ENCODE data around the gene TMPRSS3. TPM values are rescaled to one million over a fixed set of nuclear protein-coding genes. Genes with fewer than 3 reads are reported as not detected.

TMPRSS3 gene
- total RNA-seq, 2 donors from 2014 or later: 24.0 to 163 TPM

GRCh38 chr21:42434884-42435283 is 39.0 kb upstream of the TMPRSS3 start:
- no peak for ATAC-seq (replicated peaks)

GRCh38 chr21:42433946-42434551 is 38.2 kb upstream of the TMPRSS3 start:
- H3K36me3 Mint-ChIP-seq (ENCODE audit: low read depth): peaks cover 91% of the 10 kb centered on the region
- ATAC-seq (replicated peaks): peak; percentile 93
- peaks cover 29% of the 10 kb centered on the region for H3K4me1 Mint-ChIP-seq

More at GRCh38 chr21:42434884-42435283, 39.0 kb upstream of the TMPRSS3 start:
- Mint-ChIP-seq H3K36me3 (ENCODE audit: low read depth) (peaks cover 91% of the 10 kb centered on the region), H3K27ac (peak overlapping the region; percentile 44), H3K4me3 (no peak overlapping the region), H3K27me3 (no peaks in the 10 kb centered on the region), H3K4me1 (peaks cover 37% of the 10 kb centered on the region), H3K9me3 (peaks cover 3% of the 10 kb centered on the region)

GRCh38 chr21:42432695-42433094 is 36.8 kb upstream of the TMPRSS3 start:
- Mint-ChIP-seq H3K4me3 (no peak overlapping the region), H3K9me3 (no peaks in the 10 kb centered on the region), H3K27me3 (no peaks in the 10 kb centered on the region), H3K27ac (peak overlapping the region; percentile 2), H3K36me3 (ENCODE audit: low read depth) (peaks cover 84% of the 10 kb centered on the region), H3K4me1 (peaks cover 27% of the 10 kb centered on the region)
- no peak for ATAC-seq (replicated peaks)

More at GRCh38 chr21:42433946-42434551, 38.2 kb upstream of the TMPRSS3 start:
- peak overlapping the region; percentile 15 for H3K27ac Mint-ChIP-seq
- H3K27me3 Mint-ChIP-seq: no peaks in the 10 kb centered on the region
- no peaks in the 10 kb centered on the region for H3K9me3 Mint-ChIP-seq
- no peak overlapping the region for H3K4me3 Mint-ChIP-seq

DNA sequence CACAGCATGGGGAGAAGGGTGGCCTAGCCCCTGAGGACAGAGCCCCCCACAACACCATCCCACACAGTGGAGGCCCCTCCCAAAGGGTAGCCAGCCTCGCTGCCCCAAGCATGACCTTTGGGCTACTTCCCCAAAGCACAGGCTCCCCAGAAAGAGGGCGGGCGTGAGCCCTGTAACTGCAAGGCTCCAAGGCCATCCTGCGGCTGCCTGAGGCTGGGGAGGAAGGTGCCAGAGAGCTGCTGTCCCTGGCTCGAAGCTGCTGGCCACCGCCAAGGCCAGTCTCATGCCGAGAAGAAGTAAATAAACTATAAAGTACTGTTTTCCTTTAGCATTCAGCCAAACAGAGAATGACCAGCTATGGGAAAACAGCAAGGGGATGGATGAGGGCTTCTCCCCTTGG is 35.3 kb upstream of the TMPRSS3 start:
- ATAC-seq (replicated peaks): no peak
- Mint-ChIP-seq H3K4me1 (peaks cover 32% of the 10 kb centered on the region), H3K9me3 (no peaks in the 10 kb centered on the region), H3K27me3 (no peaks in the 10 kb centered on the region), H3K27ac (no peak overlapping the region), H3K4me3 (no peak overlapping the region), H3K36me3 (ENCODE audit: low read depth) (peaks cover 69% of the 10 kb centered on the region)

DNA sequence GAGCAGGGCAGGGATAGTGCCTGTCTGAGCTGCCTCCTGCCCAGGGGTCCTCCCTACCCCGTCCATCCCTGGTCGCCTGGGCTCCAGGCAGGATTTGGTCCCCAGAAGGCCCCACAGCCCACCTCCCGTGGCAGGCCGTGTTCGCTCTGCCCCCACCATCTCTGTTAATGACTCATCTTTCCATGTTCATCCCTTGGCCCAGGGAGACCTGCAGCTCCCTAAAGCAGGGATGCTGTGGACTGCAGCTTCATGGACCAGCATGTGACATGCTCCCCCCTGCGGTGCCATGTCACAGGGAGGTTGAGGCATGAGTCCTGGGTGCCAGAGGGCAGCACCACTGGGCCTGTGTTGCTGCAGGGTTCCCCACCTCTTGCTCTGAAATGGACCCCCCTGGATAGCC is 34.7 kb upstream of the TMPRSS3 start:
- peaks cover 62% of the 10 kb centered on the region for H3K36me3 Mint-ChIP-seq (ENCODE audit: low read depth)
- no peaks in the 10 kb centered on the region for H3K27me3 Mint-ChIP-seq
- no peak for ATAC-seq (replicated peaks)
- H3K4me1 Mint-ChIP-seq: peaks cover 31% of the 10 kb centered on the region
- no peaks in the 10 kb centered on the region for H3K9me3 Mint-ChIP-seq
- H3K27ac Mint-ChIP-seq: no peak overlapping the region
- no peak overlapping the region for H3K4me3 Mint-ChIP-seq

DNA sequence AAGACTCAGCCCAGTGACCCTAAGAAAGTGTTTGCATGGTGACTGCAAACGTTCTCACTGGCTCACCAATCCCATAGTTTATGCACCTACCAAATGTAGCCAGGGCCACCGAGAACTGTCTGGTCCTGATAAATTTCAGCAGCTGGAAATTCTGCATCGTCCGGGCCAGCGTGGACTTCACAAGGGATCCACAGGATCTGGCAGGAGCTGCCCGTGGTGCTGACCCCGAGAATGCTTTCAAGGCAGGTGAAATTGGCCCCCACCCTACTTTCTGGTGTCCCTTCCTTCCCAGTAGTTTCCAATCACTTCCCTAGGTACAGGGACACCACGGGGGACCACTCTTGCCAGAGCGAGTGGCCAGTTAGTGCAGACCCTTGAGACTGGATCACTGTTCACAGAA is 34.0 kb upstream of the TMPRSS3 start:
- Mint-ChIP-seq H3K36me3 (ENCODE audit: low read depth) (peaks cover 55% of the 10 kb centered on the region), H3K4me3 (no peak overlapping the region), H3K27me3 (no peaks in the 10 kb centered on the region), H3K9me3 (no peaks in the 10 kb centered on the region), H3K27ac (no peak overlapping the region), H3K4me1 (peaks cover 31% of the 10 kb centered on the region)
- ATAC-seq (replicated peaks): no peak

DNA sequence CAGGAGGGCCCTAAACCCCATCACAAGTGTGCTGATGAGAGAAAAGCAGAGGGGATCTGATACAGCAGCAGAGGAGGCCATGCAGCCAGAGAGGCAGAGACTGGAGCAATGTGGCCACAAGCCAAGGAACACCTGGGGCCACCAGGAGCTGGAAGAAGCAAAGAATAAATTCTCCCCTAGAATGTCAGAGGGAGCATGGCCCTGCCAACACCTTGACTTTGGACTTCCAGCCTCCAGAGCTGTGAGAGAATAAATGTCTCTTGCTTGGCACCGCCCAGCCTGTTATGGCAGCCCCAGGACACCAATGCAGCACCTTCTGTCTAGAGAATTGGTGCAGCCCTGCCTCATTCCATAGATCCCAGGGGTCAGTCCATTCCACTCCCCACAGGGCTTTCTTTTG is 33.2 kb upstream of the TMPRSS3 start:
- ATAC-seq (replicated peaks): no peak
- peaks cover 34% of the 10 kb centered on the region for H3K4me1 Mint-ChIP-seq
- H3K36me3 Mint-ChIP-seq (ENCODE audit: low read depth): peaks cover 47% of the 10 kb centered on the region
- no peaks in the 10 kb centered on the region for H3K9me3 Mint-ChIP-seq
- H3K27ac Mint-ChIP-seq: no peak overlapping the region
- no peaks in the 10 kb centered on the region for H3K27me3 Mint-ChIP-seq
- no peak overlapping the region for H3K4me3 Mint-ChIP-seq

GRCh38 chr21:42427809-42428419 is 32.1 kb upstream of the TMPRSS3 start:
- ATAC-seq (replicated peaks): no peak
- Mint-ChIP-seq H3K27me3 (no peaks in the 10 kb centered on the region), H3K36me3 (ENCODE audit: low read depth) (peaks cover 36% of the 10 kb centered on the region), H3K4me1 (peaks cover 39% of the 10 kb centered on the region), H3K9me3 (no peaks in the 10 kb centered on the region), H3K4me3 (no peak overlapping the region), H3K27ac (no peak overlapping the region)

- no peak for ATAC-seq (replicated peaks)
- Mint-ChIP-seq H3K36me3 (ENCODE audit: low read depth) (peaks cover 27% of the 10 kb centered on the region), H3K27me3 (no peaks in the 10 kb centered on the region), H3K4me3 (peak overlapping the region; percentile 76), H3K9me3 (no peaks in the 10 kb centered on the region), H3K4me1 (peaks cover 44% of the 10 kb centered on the region), H3K27ac (no peak overlapping the region)
Measured at GRCh38 chr21:42426876-42427480, 31.1 kb upstream of the TMPRSS3 start.

GRCh38 chr21:42426424-42426823 is 30.6 kb upstream of the TMPRSS3 start:
- peaks cover 50% of the 10 kb centered on the region for H3K4me1 Mint-ChIP-seq
- H3K36me3 Mint-ChIP-seq (ENCODE audit: low read depth): peaks cover 21% of the 10 kb centered on the region
- no peaks in the 10 kb centered on the region for H3K27me3 Mint-ChIP-seq
- no peak overlapping the region for H3K27ac Mint-ChIP-seq
- H3K4me3 Mint-ChIP-seq: peak overlapping the region; percentile 76
- no peak for ATAC-seq (replicated peaks)
- no peaks in the 10 kb centered on the region for H3K9me3 Mint-ChIP-seq

DNA sequence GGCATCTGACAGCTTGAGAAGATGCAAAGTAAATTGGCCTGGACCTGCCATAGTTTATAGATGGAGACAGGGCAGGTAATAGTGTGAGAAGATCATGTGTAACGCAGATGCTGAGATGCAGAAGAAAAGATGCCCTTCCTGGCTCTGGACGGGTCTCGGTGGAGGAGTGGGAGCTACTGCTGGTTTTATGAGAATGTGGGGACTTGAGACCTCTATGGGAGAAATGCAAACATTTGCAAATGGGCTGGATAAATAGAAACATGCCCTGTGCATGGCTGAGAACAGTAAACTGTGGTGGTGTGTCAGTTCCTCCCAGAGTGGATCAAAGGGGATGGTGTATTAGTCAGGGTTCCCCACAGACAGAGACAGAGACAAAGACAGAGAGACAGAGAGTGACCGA is 29.7 kb upstream of the TMPRSS3 start:
- peak overlapping the region; percentile 76 for H3K4me3 Mint-ChIP-seq
- peaks cover 17% of the 10 kb centered on the region for H3K36me3 Mint-ChIP-seq (ENCODE audit: low read depth)
- H3K27me3 Mint-ChIP-seq: no peaks in the 10 kb centered on the region
- H3K4me1 Mint-ChIP-seq: peaks cover 58% of the 10 kb centered on the region
- peak; percentile 72 for ATAC-seq (replicated peaks)
- no peaks in the 10 kb centered on the region for H3K9me3 Mint-ChIP-seq
- peak overlapping the region; percentile 88 for H3K27ac Mint-ChIP-seq

DNA sequence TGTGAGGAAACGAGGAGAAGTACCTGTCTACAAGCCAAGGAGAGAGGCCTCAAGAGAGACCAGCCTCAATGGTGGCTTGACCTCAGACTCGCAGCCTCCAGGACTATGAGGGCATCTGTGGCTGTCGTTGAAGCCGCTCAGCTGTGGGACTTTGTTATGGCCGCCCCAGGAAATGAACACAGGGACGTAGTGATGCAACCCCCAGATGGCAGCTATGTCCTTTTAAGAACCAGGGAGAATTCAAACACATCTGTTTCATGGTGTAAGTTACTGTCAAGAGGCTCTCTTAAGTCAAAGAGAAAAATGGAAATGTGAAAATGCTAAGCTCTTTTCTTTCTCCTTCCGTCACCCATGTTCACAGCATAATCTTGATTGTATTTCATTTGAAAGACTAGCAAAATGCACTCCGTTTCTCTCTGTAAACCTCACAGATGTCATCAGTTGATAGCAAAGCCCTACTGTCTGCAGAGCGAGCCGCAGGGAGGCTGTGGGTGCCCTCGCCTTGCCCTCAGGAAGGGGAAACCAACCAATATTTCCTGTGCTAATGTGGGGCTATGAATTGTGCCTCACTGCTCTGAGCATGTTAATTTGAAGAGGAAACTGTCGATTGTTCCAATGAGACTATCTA is 29.2 kb upstream of the TMPRSS3 start:
- peak; percentile 66 for ATAC-seq (replicated peaks)
- H3K36me3 Mint-ChIP-seq (ENCODE audit: low read depth): peaks cover 16% of the 10 kb centered on the region
- H3K27ac Mint-ChIP-seq: peak overlapping the region; percentile 88
- peaks cover 63% of the 10 kb centered on the region for H3K4me1 Mint-ChIP-seq
- H3K9me3 Mint-ChIP-seq: no peaks in the 10 kb centered on the region
- H3K27me3 Mint-ChIP-seq: no peaks in the 10 kb centered on the region
- peak overlapping the region; percentile 76 for H3K4me3 Mint-ChIP-seq

GRCh38 chr21:42423685-42424084 is 27.8 kb upstream of the TMPRSS3 start:
- peak overlapping the region; percentile 76 for H3K4me3 Mint-ChIP-seq
- H3K9me3 Mint-ChIP-seq: no peaks in the 10 kb centered on the region
- peaks cover 3% of the 10 kb centered on the region for H3K36me3 Mint-ChIP-seq (ENCODE audit: low read depth)
- peaks cover 75% of the 10 kb centered on the region for H3K4me1 Mint-ChIP-seq
- no peak for ATAC-seq (replicated peaks)
- no peaks in the 10 kb centered on the region for H3K27me3 Mint-ChIP-seq
- peak overlapping the region; percentile 87 for H3K27ac Mint-ChIP-seq

GRCh38 chr21:42423197-42423675 is 27.4 kb upstream of the TMPRSS3 start:
- Mint-ChIP-seq H3K27me3 (no peaks in the 10 kb centered on the region), H3K4me3 (peak overlapping the region; percentile 76), H3K9me3 (no peaks in the 10 kb centered on the region), H3K36me3 (ENCODE audit: low read depth) (no peaks in the 10 kb centered on the region), H3K27ac (peak overlapping the region; percentile 87), H3K4me1 (peaks cover 79% of the 10 kb centered on the region)
- ATAC-seq (replicated peaks): peak; percentile 69

Measured in activated T-helper 17 cell treated with anti-CD3 and anti-CD28 coated beads, Interleukin-2, amount 50 U/mL, for 72 hours (primary cell).